Keratinocyte (primary cell): ENCODE results near the gene PLEKHH2.

Experiments used
- CTCF ChIP-seq, 3 experiments: IDR thresholded peaks in 1 of 3; conservative IDR thresholded peaks in 1 of 3; optimal IDR thresholded peaks in 1 of 3; 2 replicates in 2 of 3; 3 replicates in 1 of 3; pipeline versions ENCODE3 to v1.5.1; 2011; ENCODE audit warnings: low read length in 3 of 3, mild to moderate bottlenecking in 3 of 3, moderate library complexity in 2 of 3, control low read depth in 1 of 3, inconsistent platforms in 1 of 3; ENCODE audit not compliant: insufficient read depth in 2 of 3; ENCODE audit errors: extremely low read depth in 1 of 3
- EZH2 ChIP-seq: IDR thresholded peaks from one replicate; pipeline ENCODE4 v1.6.1; 2012; ENCODE audit warnings: inconsistent platforms, mild to moderate bottlenecking, low read length, moderate library complexity

- TF ChIP-seq CTCF (optimal IDR thresholded peaks at IDR 0.05 in 1 of 3, IDR thresholded peaks at IDR 0.05 in 1 of 3, conservative IDR thresholded peaks at IDR 0.05 in 1 of 3; ENCODE audit: extremely low read depth in 1 of 3, insufficient read depth in 2 of 3, low read length in 3 of 3) (no peak), EZH2 (no peak)
Measured at GRCh38 chr2:43593254-43593653, 43.8 kb upstream of the PLEKHH2 start.
